Colonic mucosa (tissue), 4 donors: ENCODE data around the gene LAMTOR1. TPM values are rescaled to one million over a fixed set of nuclear protein-coding genes. Genes with fewer than 3 reads are reported as not detected.

Experiments used
- DNase-seq: peaks from one replicate; pipeline ENCODE4 v3.0.0-alpha.2; 2020
- H3K27ac ChIP-seq: fragments of 200-600 bp; one replicate; pipeline ENCODE4 v1.8.0; 2021
- H3K27me3 ChIP-seq: fragments of 200-600 bp; one replicate; pipeline ENCODE4 v1.8.0; 2021
- H3K36me3 ChIP-seq: fragments of 200-600 bp; one replicate; pipeline ENCODE4 v1.8.0; 2021
- H3K4me1 ChIP-seq: fragments of 200-600 bp; one replicate; pipeline ENCODE4 v1.8.0; 2021; ENCODE audit warnings: mild to moderate bottlenecking
- H3K4me3 ChIP-seq: fragments of 200-600 bp; one replicate; pipeline ENCODE4 v1.8.0; 2021
- H3K9ac ChIP-seq, 2 donors: one replicate each; pipeline ENCODE4 v1.7.0; 2013; ENCODE audit warnings: control low read depth in 2 of 2, low read depth in 2 of 2, low read length in 2 of 2
- H3K9me3 ChIP-seq: fragments of 200-600 bp; one replicate; pipeline ENCODE4 v1.8.0; 2021
- CTCF ChIP-seq: fragments of 200-600 bp; IDR thresholded peaks from one replicate; pipeline ENCODE4 v1.8.0; 2022; ENCODE audit warnings: antibody characterized with exemption, mild to moderate bottlenecking
- intact Hi-C: fragments of 100-400 bp; cut with DNase I; formaldehyde crosslinking; loops from one replicate; pipeline ENCODE4 v1.14.1; 2022
- total RNA-seq, 2 donors: library from RNA; stranded (reverse); fragmentation: NEBNext Ultra II Directional in 1 of 2; extraction: Animal tissue kit (Norgen Biotek cat#: 25700) in 1 of 2; gene quantifications; one replicate each; pipeline ENCODE4 v1.2.1, GENCODE V29; 2021
- donor health status: healthy.
- donor health status: DM: no; HTN: no; CAD: no.
- donor health status: DM: no; HTN: no; CAD: no.

LAMTOR1 gene
- total RNA-seq, 2 donors from 2014 or later = 84.9 to 93.4 TPM

GRCh38 chr11:72085621-72086351 is 17.3 kb downstream of the LAMTOR1 start:
- DNase-seq = no peak
- intact Hi-C loops = no loop called here
- Histone ChIP-seq H3K27me3 (no peaks in the 10 kb centered on the region), H3K4me3 (no peak overlapping the region), H3K27ac (no peak overlapping the region), H3K4me1 (no peaks in the 10 kb centered on the region), H3K9me3 (no peaks in the 10 kb centered on the region), H3K9ac (no peak overlapping the region), H3K36me3 (no peaks in the 10 kb centered on the region)
- TF ChIP-seq CTCF = no peak

GRCh38 chr11:72084965-72085364 is 18.1 kb downstream of the LAMTOR1 start:
- H3K27ac ChIP-seq = no peak overlapping the region
- DNase-seq = no peak
- H3K9me3 ChIP-seq = no peaks in the 10 kb centered on the region
- no peaks in the 10 kb centered on the region for H3K27me3 ChIP-seq
- H3K4me1 ChIP-seq = no peaks in the 10 kb centered on the region
- no peak for TF ChIP-seq CTCF
- no peak overlapping the region for H3K9ac ChIP-seq
- intact Hi-C loops = no loop called here
- no peaks in the 10 kb centered on the region for H3K36me3 ChIP-seq
- H3K4me3 ChIP-seq = no peak overlapping the region

GRCh38 chr11:72084076-72084475 is 19.0 kb downstream of the LAMTOR1 start:
- no peaks in the 10 kb centered on the region for H3K36me3 ChIP-seq
- H3K9me3 ChIP-seq = no peaks in the 10 kb centered on the region
- no peak overlapping the region for H3K27ac ChIP-seq
- H3K9ac ChIP-seq = no peak overlapping the region
- no peak for DNase-seq
- no peak for TF ChIP-seq CTCF
- H3K4me1 ChIP-seq = no peaks in the 10 kb centered on the region
- no peaks in the 10 kb centered on the region for H3K27me3 ChIP-seq
- intact Hi-C loops = no loop called here
- H3K4me3 ChIP-seq = no peak overlapping the region

- Histone ChIP-seq H3K27ac (peak overlapping the region; percentile 1), H3K4me1 (no peaks in the 10 kb centered on the region)
- intact Hi-C loops = no loop called here
Measured at GRCh38 chr11:72083414-72083813, 19.7 kb downstream of the LAMTOR1 start.

GRCh38 chr11:72081821-72082453 is 21.2 kb downstream of the LAMTOR1 start:
- no peaks in the 10 kb centered on the region for H3K9me3 ChIP-seq
- H3K4me3 ChIP-seq = no peak overlapping the region
- H3K27me3 ChIP-seq = no peaks in the 10 kb centered on the region
- H3K27ac ChIP-seq = peak overlapping the region; percentile 88
- H3K36me3 ChIP-seq = no peaks in the 10 kb centered on the region
- TF ChIP-seq CTCF = no peak
- no peaks in the 10 kb centered on the region for H3K4me1 ChIP-seq
- H3K9ac ChIP-seq = no peak overlapping the region
- DNase-seq = no peak
- intact Hi-C loops = no loop called here

More at GRCh38 chr11:72083414-72083813, 19.7 kb downstream of the LAMTOR1 start:
- no peak overlapping the region for H3K9ac ChIP-seq
- no peak overlapping the region for H3K4me3 ChIP-seq
- H3K36me3 ChIP-seq = no peaks in the 10 kb centered on the region
- no peaks in the 10 kb centered on the region for H3K27me3 ChIP-seq
- no peak for DNase-seq
- TF ChIP-seq CTCF = no peak
- H3K9me3 ChIP-seq = no peaks in the 10 kb centered on the region
